GM23248 (cell line): ENCODE results near the gene COL12A1.

Source experiments
- EZH2 ChIP-seq: fragments of 200-600 bp; sonication (generic); IDR thresholded peaks from 2 replicates; pipeline ENCODE4 v1.6.1; 2018; ENCODE audit warnings: antibody characterized with exemption, mild to moderate bottlenecking; ENCODE audit not compliant: insufficient read depth, poor library complexity, severe bottlenecking
- EZH2phosphoT487 ChIP-seq: fragments of 200-600 bp; sonication (generic); IDR thresholded peaks from 2 replicates; pipeline ENCODE4 v1.6.1; 2018; ENCODE audit warnings: antibody characterized with exemption, moderate library complexity, mild to moderate bottlenecking, low read depth; ENCODE audit not compliant: insufficient read depth

GRCh38 chr6:75076009-75076408, 129.8 kb downstream of the COL12A1 start:
- TF ChIP-seq EZH2phosphoT487 (no peak), EZH2 (no peak)
